HAP-1 (cell line): ENCODE measurements around the gene E2F6.

Experiments
- DNase-seq, 2 experiments: peaks; one replicate each; pipeline ENCODE4 v3.0.0-alpha.2; 2016 to 2020; ENCODE audit warnings: low spot score in 2 of 2
- H3K27me3 ChIP-seq: fragments of 250-450 bp; sonication (Bioruptor Pico); 2 replicates; pipeline ENCODE4 v1.5.1; 2020; ENCODE audit warnings: low read depth, mild to moderate bottlenecking, moderate library complexity
- H3K36me3 ChIP-seq: fragments of 250-450 bp; sonication (Bioruptor Pico); replicated peaks from 2 replicates; pipeline ENCODE4 v1.5.1; 2020; ENCODE audit warnings: mild to moderate bottlenecking
- H3K4me1 ChIP-seq: fragments of 250-450 bp; sonication (Bioruptor Pico); 2 replicates; pipeline ENCODE4 v1.5.1; 2020; ENCODE audit warnings: mild to moderate bottlenecking
- H3K4me3 ChIP-seq: fragments of 250-450 bp; sonication (Bioruptor Pico); 2 replicates; pipeline ENCODE4 v1.5.1; 2020; ENCODE audit warnings: mild to moderate bottlenecking, moderate library complexity
- H3K9me3 ChIP-seq: fragments of 250-450 bp; sonication (Bioruptor Pico); 2 replicates; pipeline ENCODE4 v1.5.1; 2020; ENCODE audit warnings: mild to moderate bottlenecking, moderate library complexity
- in situ Hi-C: fragments of 300-500 bp; cut with MboI; formaldehyde crosslinking; loops from 3 replicates; pipeline ENCODE4 v1.14.3; 2020; ENCODE audit warnings: low sequenced_read_pairs, inconsistent platforms, mixed read lengths

E2F6 gene

GRCh38 chr2:11465110-11465484 is 864 bp downstream of the E2F6 start:
- H3K36me3 ChIP-seq, result peaks cover 17% of the 10 kb centered on the region
- peak overlapping the region; percentile 67 for H3K4me3 ChIP-seq
- no peaks in the 10 kb centered on the region for H3K27me3 ChIP-seq
- H3K9me3 ChIP-seq, result peaks cover 2% of the 10 kb centered on the region; the same call in 1 of the 2 replicates
- no peak for DNase-seq
- peaks cover 19% of the 10 kb centered on the region for H3K4me1 ChIP-seq
- in situ Hi-C loops, result no loop called here

GRCh38 chr2:11459816-11460215 is 6.1 kb downstream of the E2F6 start:
- peaks cover 10% of the 10 kb centered on the region for H3K4me1 ChIP-seq
- H3K4me3 ChIP-seq, result no peak overlapping the region
- in situ Hi-C loops, result no loop called here
- DNase-seq, result no peak
- no peaks in the 10 kb centered on the region for H3K27me3 ChIP-seq
- peaks cover 24% of the 10 kb centered on the region for H3K36me3 ChIP-seq
- peaks cover 2% of the 10 kb centered on the region; the same call in 1 of the 2 replicates for H3K9me3 ChIP-seq

- no peak for DNase-seq
- H3K36me3 ChIP-seq, result peaks cover 21% of the 10 kb centered on the region
- no peak overlapping the region for H3K4me3 ChIP-seq
- no peaks in the 10 kb centered on the region for H3K9me3 ChIP-seq
- H3K27me3 ChIP-seq, result no peaks in the 10 kb centered on the region
- H3K4me1 ChIP-seq, result peaks cover 12% of the 10 kb centered on the region
- in situ Hi-C loops, result no loop called here
Observed at GRCh38 chr2:11458753-11459152, 7.2 kb downstream of the E2F6 start.

GRCh38 chr2:11457935-11458334 is 8.0 kb downstream of the E2F6 start:
- peaks cover 23% of the 10 kb centered on the region for H3K36me3 ChIP-seq
- no peaks in the 10 kb centered on the region for H3K9me3 ChIP-seq
- no peaks in the 10 kb centered on the region for H3K27me3 ChIP-seq
- in situ Hi-C loops, result no loop called here
- no peak for DNase-seq
- peaks cover 9% of the 10 kb centered on the region for H3K4me1 ChIP-seq
- H3K4me3 ChIP-seq, result no peak overlapping the region

GRCh38 chr2:11456251-11456650 is 9.7 kb downstream of the E2F6 start:
- DNase-seq, result no peak

GRCh38 chr2:11454824-11455223 is 11.1 kb downstream of the E2F6 start:
- no peaks in the 10 kb centered on the region for H3K9me3 ChIP-seq
- peaks cover 45% of the 10 kb centered on the region for H3K36me3 ChIP-seq
- no peak overlapping the region for H3K4me3 ChIP-seq
- in situ Hi-C loops, result no loop called here
- no peaks in the 10 kb centered on the region for H3K27me3 ChIP-seq
- DNase-seq, result no peak
- H3K4me1 ChIP-seq, result 0 out of 2 replicates have a peak, but pooled peaks cover 2% of the 10 kb centered on the region

More at GRCh38 chr2:11456251-11456650, 9.7 kb downstream of the E2F6 start:
- no peak overlapping the region for H3K4me3 ChIP-seq
- in situ Hi-C loops, result no loop called here
- H3K27me3 ChIP-seq, result no peaks in the 10 kb centered on the region
- H3K4me1 ChIP-seq, result 0 out of 2 replicates have a peak, but pooled peaks cover 2% of the 10 kb centered on the region
- peaks cover 37% of the 10 kb centered on the region for H3K36me3 ChIP-seq
- no peaks in the 10 kb centered on the region for H3K9me3 ChIP-seq

GRCh38 chr2:11450791-11451190 is 15.2 kb downstream of the E2F6 start:
- Histone ChIP-seq H3K4me1 (0 out of 2 replicates have a peak, but pooled peaks cover 2% of the 10 kb centered on the region), H3K27me3 (no peaks in the 10 kb centered on the region), H3K9me3 (no peaks in the 10 kb centered on the region), H3K4me3 (no peak overlapping the region), H3K36me3 (peaks cover 61% of the 10 kb centered on the region)
- no peak for DNase-seq
- in situ Hi-C loops, result no loop called here

- Histone ChIP-seq H3K4me1 (no peaks in the 10 kb centered on the region), H3K36me3 (peaks cover 49% of the 10 kb centered on the region), H3K9me3 (no peaks in the 10 kb centered on the region), H3K4me3 (no peak overlapping the region), H3K27me3 (no peaks in the 10 kb centered on the region)
- peak; percentile 48 to 74 for DNase-seq
- in situ Hi-C loops, result loop anchor here (10.0 kb wide), 1 partner anchor 312 kb away; a partner anchor contains a TSS
Observed at GRCh38 chr2:11446733-11447248, 19.2 kb downstream of the E2F6 start.

GRCh38 chr2:11444737-11445136 is 21.2 kb downstream of the E2F6 start:
- no peaks in the 10 kb centered on the region for H3K9me3 ChIP-seq
- no peak for DNase-seq
- no peaks in the 10 kb centered on the region for H3K27me3 ChIP-seq
- H3K4me1 ChIP-seq, result no peaks in the 10 kb centered on the region
- in situ Hi-C loops, result loop anchor here (10.0 kb wide), 1 partner anchor 310 kb away; a partner anchor contains a TSS
- no peak overlapping the region for H3K4me3 ChIP-seq
- H3K36me3 ChIP-seq, result peaks cover 40% of the 10 kb centered on the region

GRCh38 chr2:11438555-11439080 is 27.3 kb downstream of the E2F6 start:
- Histone ChIP-seq H3K9me3 (no peaks in the 10 kb centered on the region), H3K36me3 (peaks cover 18% of the 10 kb centered on the region), H3K4me3 (no peak overlapping the region), H3K4me1 (no peaks in the 10 kb centered on the region), H3K27me3 (no peaks in the 10 kb centered on the region)
- in situ Hi-C loops, result no loop called here
- DNase-seq, result no peak

GRCh38 chr2:11437602-11438001 is 28.4 kb downstream of the E2F6 start:
- in situ Hi-C loops, result no loop called here
- H3K9me3 ChIP-seq, result no peaks in the 10 kb centered on the region

GRCh38 chr2:11435036-11435435 is 30.9 kb downstream of the E2F6 start:
- no peak for DNase-seq
- peaks cover 5% of the 10 kb centered on the region; the same call in 1 of the 2 replicates for H3K36me3 ChIP-seq
- H3K4me3 ChIP-seq, result no peak overlapping the region
- in situ Hi-C loops, result no loop called here
- H3K9me3 ChIP-seq, result no peaks in the 10 kb centered on the region
- no peaks in the 10 kb centered on the region for H3K27me3 ChIP-seq
- no peaks in the 10 kb centered on the region for H3K4me1 ChIP-seq

More at GRCh38 chr2:11437602-11438001, 28.4 kb downstream of the E2F6 start:
- Histone ChIP-seq H3K27me3 (no peaks in the 10 kb centered on the region), H3K4me1 (no peaks in the 10 kb centered on the region), H3K36me3 (peaks cover 18% of the 10 kb centered on the region), H3K4me3 (no peak overlapping the region)
- no peak for DNase-seq

- H3K4me1 ChIP-seq, result no peaks in the 10 kb centered on the region
- 0 out of 2 replicates have a peak, but pooled peaks cover 5% of the 10 kb centered on the region for H3K36me3 ChIP-seq
- no peak for DNase-seq
- H3K9me3 ChIP-seq, result no peaks in the 10 kb centered on the region
- in situ Hi-C loops, result no loop called here
- H3K27me3 ChIP-seq, result no peaks in the 10 kb centered on the region
- no peak overlapping the region for H3K4me3 ChIP-seq
Observed at GRCh38 chr2:11434443-11434842, 31.5 kb downstream of the E2F6 start.

GRCh38 chr2:11433822-11434221 is 32.1 kb downstream of the E2F6 start:
- H3K9me3 ChIP-seq, result no peaks in the 10 kb centered on the region
- no peak for DNase-seq
- H3K27me3 ChIP-seq, result no peaks in the 10 kb centered on the region
- in situ Hi-C loops, result no loop called here
- 0 out of 2 replicates have a peak, but pooled peaks cover 5% of the 10 kb centered on the region for H3K36me3 ChIP-seq
- H3K4me1 ChIP-seq, result no peaks in the 10 kb centered on the region
- H3K4me3 ChIP-seq, result no peak overlapping the region
